Neural cell (in vitro differentiated cells): Measurements from ENCODE around the gene IFNA14.

Source experiments
- EZH2 ChIP-seq: fragments of 200-600, 300-800 bp; shearing (Covaris generic), sonication (generic); IDR thresholded peaks from 2 replicates; pipeline ENCODE4 v1.6.1; 2014; ENCODE audit warnings: antibody characterized with exemption, low read length, borderline replicate concordance, mild to moderate bottlenecking; ENCODE audit not compliant: insufficient read depth, poor library complexity, severe bottlenecking
- TF ChIP-seq, protein P1 (sequence below): fragments of 450-650 bp; IDR thresholded peaks from 2 replicates; pipeline ENCODE4 v1.5.1; 2014; ENCODE audit warnings: antibody characterized with exemption, mild to moderate bottlenecking, moderate library complexity; ENCODE audit not compliant: poor library complexity, severe bottlenecking

DNA sequence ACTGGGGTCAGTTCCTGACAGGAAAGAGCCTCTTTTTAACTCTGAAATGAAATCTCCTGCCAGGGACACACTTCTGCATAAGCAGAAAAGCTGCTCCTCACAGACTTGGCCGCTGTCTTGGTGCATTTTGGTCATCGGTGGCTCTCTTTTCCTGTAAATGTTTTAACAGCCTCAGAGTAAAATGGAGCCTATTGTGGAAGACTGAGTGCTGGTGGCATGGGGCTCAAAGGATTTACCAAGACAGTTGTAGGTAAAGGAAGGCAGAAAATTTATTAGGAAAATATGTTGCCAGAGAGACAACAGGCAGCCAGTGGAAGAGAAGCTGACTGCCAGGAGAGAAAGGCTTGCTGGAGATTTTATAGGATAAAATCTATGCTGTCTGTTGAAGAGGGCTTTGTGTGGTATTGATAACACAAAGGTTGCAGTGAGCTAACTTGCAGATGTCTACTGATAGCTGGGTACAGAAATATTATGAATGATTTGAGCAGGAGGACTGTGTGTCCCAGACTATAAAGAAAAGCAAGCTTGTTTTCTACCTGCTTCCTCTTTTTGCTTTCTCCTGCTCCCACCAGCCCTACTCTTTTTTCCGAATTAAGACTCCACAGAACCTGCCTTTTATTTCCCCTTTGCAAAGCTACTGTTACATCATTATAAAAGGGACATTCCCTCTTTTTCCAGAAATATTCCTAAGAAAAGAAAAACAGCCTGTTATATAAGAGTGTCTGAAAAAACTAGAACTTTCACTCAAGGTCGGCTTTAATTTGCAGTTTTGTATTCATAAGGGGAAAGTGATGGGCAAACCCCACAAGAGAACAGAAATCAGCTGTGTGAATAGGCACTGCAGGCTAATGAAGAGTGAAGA lies 27.9 kb upstream of the IFNA14 start:
- TF ChIP-seq, protein P1, sequence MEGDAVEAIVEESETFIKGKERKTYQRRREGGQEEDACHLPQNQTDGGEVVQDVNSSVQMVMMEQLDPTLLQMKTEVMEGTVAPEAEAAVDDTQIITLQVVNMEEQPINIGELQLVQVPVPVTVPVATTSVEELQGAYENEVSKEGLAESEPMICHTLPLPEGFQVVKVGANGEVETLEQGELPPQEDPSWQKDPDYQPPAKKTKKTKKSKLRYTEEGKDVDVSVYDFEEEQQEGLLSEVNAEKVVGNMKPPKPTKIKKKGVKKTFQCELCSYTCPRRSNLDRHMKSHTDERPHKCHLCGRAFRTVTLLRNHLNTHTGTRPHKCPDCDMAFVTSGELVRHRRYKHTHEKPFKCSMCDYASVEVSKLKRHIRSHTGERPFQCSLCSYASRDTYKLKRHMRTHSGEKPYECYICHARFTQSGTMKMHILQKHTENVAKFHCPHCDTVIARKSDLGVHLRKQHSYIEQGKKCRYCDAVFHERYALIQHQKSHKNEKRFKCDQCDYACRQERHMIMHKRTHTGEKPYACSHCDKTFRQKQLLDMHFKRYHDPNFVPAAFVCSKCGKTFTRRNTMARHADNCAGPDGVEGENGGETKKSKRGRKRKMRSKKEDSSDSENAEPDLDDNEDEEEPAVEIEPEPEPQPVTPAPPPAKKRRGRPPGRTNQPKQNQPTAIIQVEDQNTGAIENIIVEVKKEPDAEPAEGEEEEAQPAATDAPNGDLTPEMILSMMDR: no peak
- no peak for TF ChIP-seq EZH2
